A549 (cell line): ENCODE measurements around the gene CXCL10. TPM values are rescaled to one million over a fixed set of nuclear protein-coding genes. Genes with fewer than 3 reads are reported as not detected.

Experiments used
- ATAC-seq, 2 experiments: fragments of 200-7000 bp in 1 of 2; fragments of >200 bp in 1 of 2; cut with Nextera tagmentation in 1 of 2; cut with Tn5 transposase in 1 of 2; 3 replicates each; pipeline versions ENCODE4 v1.8.0 to v1.9.1; 2018 to 2020; ENCODE audit warnings: mild to moderate bottlenecking in 1 of 2, moderate library complexity in 1 of 2
- CTCF ChIA-PET: fragments of 300-600 bp; sonication (Branson Sonifier 250); formaldehyde crosslinking; extraction: SDS; loops from one replicate; lab custom pipeline; 2021; ENCODE audit warnings: antibody characterized with exemption, inconsistent platforms; lab: Yijun Ruan, JAX
- POLR2A ChIA-PET: fragments of 350-600 bp; formaldehyde crosslinking; extraction: SDS; loops from one replicate; lab custom pipeline; 2021; ENCODE audit warnings: antibody characterized with exemption, inconsistent platforms; lab: Yijun Ruan, JAX
- DNase-seq, 2 experiments: peaks; one replicate each; pipeline versions ENCODE4 v3.0.0 to v3.0.0-alpha.2; 2011 to 2016; ENCODE audit warnings: low read depth in 1 of 2, low spot score in 1 of 2
- FAIRE-seq: peaks from 2 replicates; lab custom pipeline; 2011; peaks lifted over from hg19 to GRCh38; lab: Jason Lieb, UNC
- H3K27ac ChIP-seq, 2 experiments: fragments of >200 bp; sonication (Bioruptor Twin); formaldehyde crosslinking; 3 replicates each; pipeline ENCODE4 v1.5.1; 2016 to 2017
- H3K4me1 ChIP-seq: fragments of >200 bp; sonication (Bioruptor Twin); formaldehyde crosslinking; 3 replicates; pipeline ENCODE4 v1.6.1; 2016
- H3K4me2 ChIP-seq: fragments of >200 bp; sonication (Bioruptor Twin); formaldehyde crosslinking; 3 replicates; pipeline ENCODE4 v1.6.1; 2016
- H3K4me3 ChIP-seq: fragments of >200 bp; sonication (Bioruptor Twin); formaldehyde crosslinking; 3 replicates; pipeline ENCODE4 v1.5.1; 2016
- H3K9me3 ChIP-seq: fragments of >200 bp; sonication (Bioruptor Twin); formaldehyde crosslinking; 3 replicates; pipeline ENCODE4 v1.6.1; 2016
- CBX8 ChIP-seq: fragments of 200-600 bp; sonication (generic); IDR thresholded peaks from 2 replicates; pipeline ENCODE4 v1.6.1; 2016
- EHMT2 ChIP-seq: fragments of 200-600 bp; sonication (generic); IDR thresholded peaks from 2 replicates; pipeline ENCODE4 v1.6.1; 2016; ENCODE audit warnings: antibody characterized with exemption, low read depth, mild to moderate bottlenecking, moderate library complexity
- FOSB ChIP-seq: fragments of 250-450 bp; sonication (Bioruptor Pico); IDR thresholded peaks from 2 replicates; pipeline ENCODE4 v1.5.0; 2020; ENCODE audit warnings: mild to moderate bottlenecking, moderate library complexity
- GATA3 ChIP-seq: IDR thresholded peaks from 2 replicates; pipeline ENCODE4 v1.6.1; 2012; ENCODE audit warnings: borderline replicate concordance
- HOXB5 ChIP-seq: fragments of 250-450 bp; sonication (Bioruptor Pico); IDR thresholded peaks from 2 replicates; pipeline ENCODE4 v1.5.0; 2020; ENCODE audit warnings: mild to moderate bottlenecking, moderate library complexity
- KDM1A ChIP-seq: fragments of 200-600 bp; sonication (generic); IDR thresholded peaks from 2 replicates; pipeline ENCODE4 v1.6.1; 2016; ENCODE audit warnings: low read depth, mild to moderate bottlenecking
- MAFK ChIP-seq: fragments of 450-650 bp; IDR thresholded peaks from 2 replicates; pipeline ENCODE4 v1.6.1; 2014; ENCODE audit not compliant: partially characterized antibody
- MYC ChIP-seq: IDR thresholded peaks from 2 replicates; pipeline ENCODE4 v1.6.1; 2012; ENCODE audit warnings: mild to moderate bottlenecking, inconsistent platforms, low read length, improper control_type of control experiment, borderline replicate concordance
- NR3C1 ChIP-seq: fragments of >200 bp; sonication (Bioruptor Twin); formaldehyde crosslinking; IDR thresholded peaks from 3 replicates; pipeline ENCODE4 v1.6.1; 2017
- PHF8 ChIP-seq: fragments of 200-600 bp; sonication (generic); IDR thresholded peaks from 2 replicates; pipeline ENCODE4 v1.6.1; 2016; ENCODE audit warnings: low read depth, mild to moderate bottlenecking, antibody characterized with exemption, moderate library complexity, borderline replicate concordance
- RAD21 ChIP-seq, 2 experiments: fragments of >200 bp in 1 of 2; sonication (Bioruptor Twin) in 1 of 2; formaldehyde crosslinking in 1 of 2; IDR thresholded peaks in 1 of 2; conservative IDR thresholded peaks in 1 of 2; 2 replicates in 1 of 2; 3 replicates in 1 of 2; pipeline ENCODE4 v1.6.1; 2012 to 2018; ENCODE audit warnings: inconsistent platforms in 1 of 2
- RFX5 ChIP-seq: fragments of 450-650 bp; IDR thresholded peaks from 2 replicates; pipeline ENCODE4 v1.7.1; 2014; ENCODE audit warnings: antibody characterized with exemption, mild to moderate bottlenecking, moderate library complexity
- SREBF2 ChIP-seq: fragments of 450-650 bp; IDR thresholded peaks from 2 replicates; pipeline ENCODE4 v1.6.1; 2014; ENCODE audit warnings: mild to moderate bottlenecking, moderate library complexity
- TP53 ChIP-seq: fragments of 250-450 bp; sonication (Bioruptor Pico); IDR thresholded peaks from 2 replicates; pipeline ENCODE4 v1.5.0; 2021; ENCODE audit warnings: mild to moderate bottlenecking, moderate library complexity
- ZSCAN20 ChIP-seq: fragments of 250-450 bp; sonication (Bioruptor Pico); IDR thresholded peaks from 2 replicates; pipeline ENCODE4 v1.8.0; 2022; ENCODE audit warnings: mild to moderate bottlenecking, moderate library complexity
- WGBS: methylation state at CpG from one replicate; pipeline ENCODE4 v1.1.6; 2017; ENCODE audit errors: missing lambda C conversion rate; 5-methylcytosine and 5-hydroxymethylcytosine counted together
- polyA plus RNA-seq, 4 experiments: library from polyadenylated mRNA; depleted of rRNA in 3 of 4; stranded (reverse); fragments of >200 nt; fragmentation: RNase III in 1 of 4; extraction: RNeasy Plus Mini Kit Qiagen cat#74134 plus additional on column Dnase treatment in 1 of 4; gene quantifications; 2 replicates in 3 of 4; 3 replicates in 1 of 4; pipeline ENCODE4 v1.2.3, GENCODE V29; 2011 to 2017
- TF ChIP-seq, protein P1 (sequence below): fragments of 200-600 bp; sonication (generic); IDR thresholded peaks from 2 replicates; pipeline ENCODE4 v1.6.1; 2016; ENCODE audit warnings: antibody characterized with exemption, mild to moderate bottlenecking, moderate library complexity
- TF ChIP-seq, protein P2 (sequence below): fragments of 250-450 bp; sonication (Bioruptor Pico); IDR thresholded peaks from 2 replicates; pipeline ENCODE4 v1.5.0; 2021; ENCODE audit warnings: mild to moderate bottlenecking, moderate library complexity, borderline replicate concordance

CXCL10 gene
- polyA plus RNA-seq, 2 of the 4 experiments (the other 2 are of a cell fraction) = not detected

DNA sequence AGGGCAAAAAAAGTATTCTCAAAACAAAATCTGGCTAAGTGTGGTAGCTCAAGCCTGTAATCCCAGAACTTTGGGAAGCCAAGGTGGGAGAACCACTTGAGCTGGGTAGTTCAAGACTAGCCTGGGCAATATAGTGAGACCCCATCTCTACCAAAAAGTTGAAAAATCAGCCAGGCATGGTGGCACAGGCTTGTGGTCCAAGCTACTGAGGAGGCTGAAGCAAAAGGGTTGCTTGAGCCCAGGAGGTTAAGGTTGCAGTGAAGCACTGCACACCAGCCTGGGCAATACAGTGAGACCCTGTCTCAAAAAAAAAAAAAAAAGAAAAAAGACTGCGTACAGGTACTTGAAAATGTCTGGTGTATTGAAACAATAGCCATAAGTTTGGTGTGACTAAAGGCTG, 30.8 kb downstream of the CXCL10 start:
- DNase-seq (no peak), FAIRE-seq (no peak), ATAC-seq (no peak)
- H3K9me3 ChIP-seq = no peaks in the 10 kb centered on the region
- peaks cover 7% of the 10 kb centered on the region; the same call in 1 of the 3 replicates for H3K4me1 ChIP-seq
- CTCF ChIA-PET = interaction anchor here (0.9 to 2.1 kb wide), 5 partner anchors 10 to 188 kb away, joined by 3 to 6 read pairs (median 3); no protein-coding TSS in a partner anchor
- WGBS = 20% methylated on average over 1 of the region's 1 CpG
- POLR2A ChIA-PET = no interaction called here
- H3K27ac ChIP-seq = no peak overlapping the region
- H3K4me3 ChIP-seq = no peak overlapping the region
- TF ChIP-seq NR3C1 (no peak), FOSB (no peak), EHMT2 (no peak), MYC (no peak), RFX5 (no peak), MAFK (no peak), SREBF2 (no peak)
- TF ChIP-seq, protein P1, sequence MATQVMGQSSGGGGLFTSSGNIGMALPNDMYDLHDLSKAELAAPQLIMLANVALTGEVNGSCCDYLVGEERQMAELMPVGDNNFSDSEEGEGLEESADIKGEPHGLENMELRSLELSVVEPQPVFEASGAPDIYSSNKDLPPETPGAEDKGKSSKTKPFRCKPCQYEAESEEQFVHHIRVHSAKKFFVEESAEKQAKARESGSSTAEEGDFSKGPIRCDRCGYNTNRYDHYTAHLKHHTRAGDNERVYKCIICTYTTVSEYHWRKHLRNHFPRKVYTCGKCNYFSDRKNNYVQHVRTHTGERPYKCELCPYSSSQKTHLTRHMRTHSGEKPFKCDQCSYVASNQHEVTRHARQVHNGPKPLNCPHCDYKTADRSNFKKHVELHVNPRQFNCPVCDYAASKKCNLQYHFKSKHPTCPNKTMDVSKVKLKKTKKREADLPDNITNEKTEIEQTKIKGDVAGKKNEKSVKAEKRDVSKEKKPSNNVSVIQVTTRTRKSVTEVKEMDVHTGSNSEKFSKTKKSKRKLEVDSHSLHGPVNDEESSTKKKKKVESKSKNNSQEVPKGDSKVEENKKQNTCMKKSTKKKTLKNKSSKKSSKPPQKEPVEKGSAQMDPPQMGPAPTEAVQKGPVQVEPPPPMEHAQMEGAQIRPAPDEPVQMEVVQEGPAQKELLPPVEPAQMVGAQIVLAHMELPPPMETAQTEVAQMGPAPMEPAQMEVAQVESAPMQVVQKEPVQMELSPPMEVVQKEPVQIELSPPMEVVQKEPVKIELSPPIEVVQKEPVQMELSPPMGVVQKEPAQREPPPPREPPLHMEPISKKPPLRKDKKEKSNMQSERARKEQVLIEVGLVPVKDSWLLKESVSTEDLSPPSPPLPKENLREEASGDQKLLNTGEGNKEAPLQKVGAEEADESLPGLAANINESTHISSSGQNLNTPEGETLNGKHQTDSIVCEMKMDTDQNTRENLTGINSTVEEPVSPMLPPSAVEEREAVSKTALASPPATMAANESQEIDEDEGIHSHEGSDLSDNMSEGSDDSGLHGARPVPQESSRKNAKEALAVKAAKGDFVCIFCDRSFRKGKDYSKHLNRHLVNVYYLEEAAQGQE = no peak
- TF ChIP-seq, protein P2, sequence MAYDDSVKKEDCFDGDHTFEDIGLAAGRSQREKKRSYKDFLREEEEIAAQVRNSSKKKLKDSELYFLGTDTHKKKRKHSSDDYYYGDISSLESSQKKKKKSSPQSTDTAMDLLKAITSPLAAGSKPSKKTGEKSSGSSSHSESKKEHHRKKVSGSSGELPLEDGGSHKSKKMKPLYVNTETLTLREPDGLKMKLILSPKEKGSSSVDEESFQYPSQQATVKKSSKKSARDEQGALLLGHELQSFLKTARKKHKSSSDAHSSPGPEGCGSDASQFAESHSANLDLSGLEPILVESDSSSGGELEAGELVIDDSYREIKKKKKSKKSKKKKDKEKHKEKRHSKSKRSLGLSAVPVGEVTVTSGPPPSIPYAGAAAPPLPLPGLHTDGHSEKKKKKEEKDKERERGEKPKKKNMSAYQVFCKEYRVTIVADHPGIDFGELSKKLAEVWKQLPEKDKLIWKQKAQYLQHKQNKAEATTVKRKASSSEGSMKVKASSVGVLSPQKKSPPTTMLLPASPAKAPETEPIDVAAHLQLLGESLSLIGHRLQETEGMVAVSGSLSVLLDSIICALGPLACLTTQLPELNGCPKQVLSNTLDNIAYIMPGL = no peak
- no peak overlapping the region for H3K4me2 ChIP-seq

DNA sequence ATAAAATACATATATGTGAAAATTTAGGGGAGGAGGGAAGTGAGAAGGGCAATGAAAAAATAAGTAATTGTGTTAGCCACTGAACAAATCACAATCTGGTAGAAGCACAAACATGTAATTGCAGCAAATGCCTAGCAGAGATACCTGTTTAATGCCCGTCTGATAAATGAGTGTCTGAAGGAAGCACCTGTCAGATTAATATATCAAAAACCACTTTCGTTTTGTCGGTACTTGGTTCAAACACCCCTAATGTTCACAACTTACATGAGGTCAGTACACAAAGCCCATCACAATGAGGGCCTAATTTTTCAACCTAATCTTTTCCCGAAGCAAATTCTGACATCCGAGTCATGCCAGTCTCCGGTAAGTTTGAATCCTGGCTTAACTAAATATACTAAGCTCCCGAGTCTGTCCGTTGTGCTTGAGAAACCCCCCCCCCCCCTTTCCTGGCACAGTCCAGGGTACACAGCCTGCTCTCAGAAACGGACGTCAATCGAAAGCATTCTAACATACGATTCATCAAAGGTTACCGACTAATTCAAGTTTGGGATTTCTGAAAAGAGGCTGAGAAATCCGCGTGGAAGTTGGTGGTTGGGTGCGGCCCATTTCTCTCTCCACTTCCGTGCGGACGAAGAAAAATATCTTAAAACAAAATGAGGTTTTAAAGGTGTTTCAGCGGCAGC, 33.3 kb downstream of the CXCL10 start:
- Histone ChIP-seq H3K9me3 (no peaks in the 10 kb centered on the region), H3K27ac (peak overlapping the region; percentile 84 to 93), H3K4me1 (peaks cover 7% of the 10 kb centered on the region; the same call in 1 of the 3 replicates), H3K4me3 (peak overlapping the region; percentile 92), H3K4me2 (peak overlapping the region; percentile 80)
- TF ChIP-seq TP53 (CRISPR knock-in tag) (no peak), PHF8 (no peak), KDM1A (no peak)
- DNase-seq (no peak), FAIRE-seq (no peak), ATAC-seq (no peak)
- CTCF ChIA-PET = no interaction called here
- WGBS = 2% methylated on average over 20 of the region's 20 CpGs
- POLR2A ChIA-PET = interaction anchor here (1.1 kb wide), 1 partner anchor 158 kb away, joined by 4 read pairs; the partner anchor contains the start of gene NUP54

DNA sequence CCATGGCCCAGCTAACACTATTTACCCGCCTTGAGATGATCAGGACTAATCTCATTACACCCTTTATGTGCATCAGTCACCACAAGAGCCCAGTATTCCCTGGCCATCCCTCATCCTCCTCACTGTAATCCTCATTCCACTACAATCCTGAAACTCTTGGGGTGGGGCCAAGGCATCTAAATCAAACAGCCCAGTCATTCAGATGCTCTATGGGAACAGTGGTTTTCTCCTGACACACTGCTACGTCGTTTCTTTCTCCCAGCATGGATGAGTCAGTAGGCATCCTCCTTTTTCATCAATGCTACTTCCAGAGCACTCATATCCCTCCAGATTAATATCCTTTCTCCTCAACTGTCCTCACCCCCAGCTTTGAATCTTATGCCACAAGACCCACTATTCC, 38.2 kb downstream of the CXCL10 start:
- H3K27ac ChIP-seq = no peak overlapping the region

More for the DNA sequence above, 38.2 kb downstream of the CXCL10 start:
- Histone ChIP-seq H3K9me3 (no peaks in the 10 kb centered on the region), H3K4me2 (no peak overlapping the region), H3K4me3 (no peak overlapping the region), H3K4me1 (peaks cover 7% of the 10 kb centered on the region; the same call in 1 of the 3 replicates)
- 74% methylated on average over 3 of the region's 3 CpGs for WGBS
- FAIRE-seq (no peak), ATAC-seq (no peak; a peak in 1 of 6 replicates), DNase-seq (no peak)
- CTCF ChIA-PET = interaction anchor here (1.7 kb wide), 1 partner anchor 69 kb away, joined by 3 read pairs; no protein-coding TSS in a partner anchor
- POLR2A ChIA-PET = no interaction called here
- no peak for TF ChIP-seq GATA3
- no peak for TF ChIP-seq CBX8
- TF ChIP-seq RAD21 (conservative IDR thresholded peaks at IDR 0.05 in 1 of 2, IDR thresholded peaks at IDR 0.05 in 1 of 2) = no peak
- no peak for TF ChIP-seq ZSCAN20
- no peak for TF ChIP-seq HOXB5 (CRISPR knock-in tag)
